CD14-positive monocyte (primary cell): ENCODE data around the gene FAM83B. TPM values are rescaled to one million over a fixed set of nuclear protein-coding genes. Genes with fewer than 3 reads are reported as not detected.

ENCODE experiments used
- DNase-seq, 3 donors: peaks; one replicate each; pipeline ENCODE4 v3.0.0-alpha.2; 2011 to 2022
- H2AFZ ChIP-seq: 2 replicates; pipeline ENCODE4 v1.6.0; 2012; ENCODE audit warnings: mild to moderate bottlenecking, low read depth, low read length, inconsistent platforms; ENCODE audit not compliant: insufficient read depth, poor library complexity, severe bottlenecking
- H3K27ac ChIP-seq, 2 donors: 1 replicate in 1 of 2; 2 replicates in 1 of 2; pipeline ENCODE4 v1.5.1; 2012 to 2013; ENCODE audit warnings: low read length in 2 of 2, control low read depth in 1 of 2, inconsistent platforms in 1 of 2, low read depth in 1 of 2, mild to moderate bottlenecking in 1 of 2
- H3K27me3 ChIP-seq, 2 donors: one replicate each; pipeline versions ENCODE4 v1.6.0 to v1.6.1; 2011 to 2013; ENCODE audit warnings: low read length in 2 of 2; ENCODE audit not compliant: control insufficient read depth in 2 of 2, insufficient read depth in 2 of 2
- H3K36me3 ChIP-seq, 2 donors: replicated peaks in 1 of 2; 1 replicate in 1 of 2; 2 replicates in 1 of 2; pipeline versions ENCODE4 v1.5.1 to v1.6.1; 2012 to 2013; ENCODE audit warnings: low read length in 2 of 2, control low read depth in 1 of 2, inconsistent platforms in 1 of 2, mild to moderate bottlenecking in 1 of 2; ENCODE audit not compliant: insufficient read depth in 2 of 2, control insufficient read depth in 1 of 2
- H3K4me1 ChIP-seq, 2 donors: 1 replicate in 1 of 2; 2 replicates in 1 of 2; pipeline versions ENCODE4 v1.5.1 to v1.6.1; 2012 to 2013; ENCODE audit warnings: low read length in 2 of 2, control low read depth in 1 of 2, inconsistent platforms in 1 of 2, mild to moderate bottlenecking in 1 of 2, moderate library complexity in 1 of 2; ENCODE audit not compliant: insufficient read depth in 2 of 2, control insufficient read depth in 1 of 2
- H3K4me2 ChIP-seq: replicated peaks from 2 replicates; pipeline ENCODE3; 2012; ENCODE audit warnings: low read length, moderate library complexity, mild to moderate bottlenecking; ENCODE audit not compliant: poor library complexity, severe bottlenecking; ENCODE audit errors: extremely low read depth
- H3K4me3 ChIP-seq, 3 experiments: fragments of 200-600 bp in 1 of 3; sonication (generic) in 1 of 3; replicated peaks in 1 of 3; 1 replicate in 2 of 3; 2 replicates in 1 of 3; pipeline ENCODE4 v1.5.1; 2011 to 2013; ENCODE audit warnings: low read length in 3 of 3, mild to moderate bottlenecking in 3 of 3, control low read depth in 2 of 3, low read depth in 2 of 3, inconsistent platforms in 1 of 3, moderate library complexity in 1 of 3
- H3K79me2 ChIP-seq: 2 replicates; pipeline ENCODE4 v1.6.0; 2012; ENCODE audit warnings: mild to moderate bottlenecking, control low read depth, inconsistent platforms, low read length, moderate library complexity; ENCODE audit not compliant: insufficient read depth
- H3K9ac ChIP-seq: 2 replicates; pipeline ENCODE4 v1.6.0; 2017; ENCODE audit warnings: low read length, mild to moderate bottlenecking; ENCODE audit not compliant: insufficient read depth, poor library complexity, severe bottlenecking
- H3K9me3 ChIP-seq, 2 donors: replicated peaks in 1 of 2; 1 replicate in 1 of 2; 2 replicates in 1 of 2; pipeline versions ENCODE4 v1.5.1 to v1.6.1; 2012 to 2013; ENCODE audit warnings: low read length in 2 of 2, control low read depth in 1 of 2; ENCODE audit not compliant: control insufficient read depth in 1 of 2, insufficient read depth in 1 of 2
- H4K20me1 ChIP-seq: 2 replicates; pipeline ENCODE4 v1.6.0; 2012; ENCODE audit warnings: mild to moderate bottlenecking, low read length, control low read depth, moderate library complexity; ENCODE audit not compliant: insufficient read depth
- H3K27ac Mint-ChIP-seq, 7 donors: one replicate each; pipeline ENCODE4 v1.8.0; 2020; ENCODE audit warnings: mild to moderate bottlenecking in 7 of 7, mixed read lengths in 7 of 7, moderate library complexity in 6 of 7, inconsistent platforms in 2 of 7
- H3K27me3 Mint-ChIP-seq, 3 donors: one replicate each; pipeline ENCODE4 v1.8.0; 2021 to 2022; ENCODE audit warnings: low read depth in 3 of 3, mild to moderate bottlenecking in 3 of 3, mixed read lengths in 3 of 3, moderate library complexity in 3 of 3, inconsistent platforms in 1 of 3
- H3K36me3 Mint-ChIP-seq, 2 donors: one replicate each; pipeline ENCODE4 v1.8.0; 2020; ENCODE audit warnings: mixed read lengths in 2 of 2, inconsistent platforms in 1 of 2, mild to moderate bottlenecking in 1 of 2
- H3K4me1 Mint-ChIP-seq: one replicate; pipeline ENCODE4 v1.8.0; 2020; ENCODE audit warnings: mild to moderate bottlenecking, mixed read lengths
- H3K4me3 Mint-ChIP-seq, 2 donors: one replicate each; pipeline ENCODE4 v1.8.0; 2020; ENCODE audit warnings: mild to moderate bottlenecking in 2 of 2, mixed read lengths in 2 of 2, moderate library complexity in 1 of 2
- H3K9me3 Mint-ChIP-seq, 7 donors: one replicate each; pipeline ENCODE4 v1.8.0; 2020 to 2022; ENCODE audit warnings: mixed read lengths in 7 of 7, mild to moderate bottlenecking in 6 of 7, moderate library complexity in 6 of 7, inconsistent platforms in 2 of 7
- WGBS: methylation state at CpG from one replicate; pipeline ENCODE4 v1.1.5; 2013; ENCODE audit warnings: missing lambda C conversion rate; ENCODE audit not compliant: insufficient coverage; 5-methylcytosine and 5-hydroxymethylcytosine counted together
- intact Hi-C, 2 donors: fragments of 100-400 bp; cut with micrococcal nuclease; formaldehyde crosslinking; loops; one replicate each; pipeline versions ENCODE4 v1.15.0 to v1.15.1; 2023
- polyA plus RNA-seq, 3 donors: library from polyadenylated mRNA; depleted of rRNA in 1 of 3; unstranded in 2 of 3; stranded (reverse) in 1 of 3; fragments of 300-500 nt in 2 of 3; fragments of >200 nt in 1 of 3; fragmentation: Illumina TruSeq in 2 of 3; gene quantifications; 1 replicate in 2 of 3; 2 replicates in 1 of 3; pipeline ENCODE4 v1.2.3, GENCODE V29; 2012 to 2021
- TF ChIP-seq, protein P1 (sequence below): fragments of 200-600 bp; IDR thresholded peaks from one replicate; pipeline ENCODE4 v1.8.0; 2022; ENCODE audit warnings: antibody characterized with exemption, mild to moderate bottlenecking

The FAM83B gene
- polyA plus RNA-seq, 3 donors, result not detected

DNA sequence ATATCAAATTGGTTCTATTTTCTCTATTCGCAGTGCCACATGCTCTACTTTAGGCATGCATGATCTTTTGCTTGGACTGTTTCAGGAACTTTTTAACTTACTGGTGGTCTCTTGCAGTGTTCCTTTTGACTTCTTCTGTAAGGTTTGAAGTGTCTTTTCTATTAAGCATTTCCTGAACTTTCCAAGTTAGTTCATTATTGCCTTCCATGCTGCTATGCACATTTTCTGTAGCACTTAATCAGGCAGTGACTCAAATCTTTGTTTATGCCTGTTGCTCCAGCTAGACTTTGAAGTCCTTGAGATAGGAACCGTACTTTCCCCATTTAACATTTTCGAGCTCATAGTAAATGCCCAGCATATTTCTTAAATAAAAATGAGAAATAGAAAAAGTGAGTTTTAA is 52.2 kb downstream of the FAM83B start:
- H3K9me3 Mint-ChIP-seq, result peaks cover 0 to 3% (median 0%) of the 10 kb centered on the region in 7 donors
- no peak overlapping the region for H3K9ac ChIP-seq
- no peak overlapping the region for H3K4me2 ChIP-seq
- no peaks in the 10 kb centered on the region for H3K27me3 ChIP-seq
- H3K36me3 Mint-ChIP-seq, result no peaks in the 10 kb centered on the region
- H3K4me3 ChIP-seq, result no peak overlapping the region
- no peak overlapping the region for H3K27ac ChIP-seq
- no peaks in the 10 kb centered on the region for H3K79me2 ChIP-seq
- no peak overlapping the region for H2AFZ ChIP-seq
- WGBS, result no CpG with 5 or more reads among the region's 3 CpGs
- H4K20me1 ChIP-seq, result no peaks in the 10 kb centered on the region
- TF ChIP-seq, protein P1, sequence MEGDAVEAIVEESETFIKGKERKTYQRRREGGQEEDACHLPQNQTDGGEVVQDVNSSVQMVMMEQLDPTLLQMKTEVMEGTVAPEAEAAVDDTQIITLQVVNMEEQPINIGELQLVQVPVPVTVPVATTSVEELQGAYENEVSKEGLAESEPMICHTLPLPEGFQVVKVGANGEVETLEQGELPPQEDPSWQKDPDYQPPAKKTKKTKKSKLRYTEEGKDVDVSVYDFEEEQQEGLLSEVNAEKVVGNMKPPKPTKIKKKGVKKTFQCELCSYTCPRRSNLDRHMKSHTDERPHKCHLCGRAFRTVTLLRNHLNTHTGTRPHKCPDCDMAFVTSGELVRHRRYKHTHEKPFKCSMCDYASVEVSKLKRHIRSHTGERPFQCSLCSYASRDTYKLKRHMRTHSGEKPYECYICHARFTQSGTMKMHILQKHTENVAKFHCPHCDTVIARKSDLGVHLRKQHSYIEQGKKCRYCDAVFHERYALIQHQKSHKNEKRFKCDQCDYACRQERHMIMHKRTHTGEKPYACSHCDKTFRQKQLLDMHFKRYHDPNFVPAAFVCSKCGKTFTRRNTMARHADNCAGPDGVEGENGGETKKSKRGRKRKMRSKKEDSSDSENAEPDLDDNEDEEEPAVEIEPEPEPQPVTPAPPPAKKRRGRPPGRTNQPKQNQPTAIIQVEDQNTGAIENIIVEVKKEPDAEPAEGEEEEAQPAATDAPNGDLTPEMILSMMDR, result no peak
- H3K4me1 Mint-ChIP-seq, result no peaks in the 10 kb centered on the region
- no peaks in the 10 kb centered on the region for H3K4me1 ChIP-seq
- intact Hi-C loops, result no loop called here
- no peaks in the 10 kb centered on the region for H3K27me3 Mint-ChIP-seq
- no peaks in the 10 kb centered on the region for H3K36me3 ChIP-seq
- H3K4me3 Mint-ChIP-seq, result no peak overlapping the region
- no peaks in the 10 kb centered on the region for H3K9me3 ChIP-seq
- no peak for DNase-seq
- no peak overlapping the region for H3K27ac Mint-ChIP-seq

DNA sequence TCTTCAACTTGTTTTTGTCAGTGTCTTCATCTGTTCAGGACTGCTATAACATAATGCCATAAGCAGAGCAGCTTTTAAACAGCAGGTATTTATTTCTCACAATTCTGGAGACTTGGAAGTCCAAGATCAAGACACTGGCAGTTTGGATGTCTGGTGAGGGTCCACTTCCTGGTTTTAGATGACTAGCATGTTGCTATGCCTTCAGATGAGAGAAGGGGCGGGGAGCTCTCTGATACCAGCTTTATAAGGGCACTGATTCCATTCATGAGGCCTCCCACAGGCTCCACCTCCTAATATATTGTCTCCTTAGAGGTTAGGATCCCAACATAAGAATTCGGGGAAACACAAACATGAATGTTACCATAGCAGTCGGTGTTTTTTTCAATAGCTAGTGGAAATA is 52.9 kb downstream of the FAM83B start:
- Histone ChIP-seq H3K4me1 (no peaks in the 10 kb centered on the region), H4K20me1 (no peaks in the 10 kb centered on the region), H3K79me2 (no peaks in the 10 kb centered on the region), H3K9me3 (no peaks in the 10 kb centered on the region), H3K27me3 (no peaks in the 10 kb centered on the region), H3K4me2 (no peak overlapping the region), H3K27ac (no peak overlapping the region), H3K36me3 (no peaks in the 10 kb centered on the region), H2AFZ (no peak overlapping the region), H3K4me3 (no peak overlapping the region), H3K9ac (no peak overlapping the region)
- Mint-ChIP-seq H3K36me3 (no peaks in the 10 kb centered on the region), H3K27ac (no peak overlapping the region), H3K4me1 (no peaks in the 10 kb centered on the region), H3K9me3 (peaks cover 0 to 3% (median 0%) of the 10 kb centered on the region in 7 donors), H3K27me3 (no peaks in the 10 kb centered on the region), H3K4me3 (no peak overlapping the region)
- TF ChIP-seq, protein P1, result no peak
- DNase-seq, result no peak
- intact Hi-C loops, result no loop called here
- WGBS, result no CpG with 5 or more reads among the region's 3 CpGs
